Limb (tissue), 2 donors: ENCODE results near the gene PDCD11.
A peak's percentile ranks its signal among the peaks of the same experiment; 100 is the strongest.

ENCODE experiments used
- DNase-seq, 2 donors: peaks; one replicate each; pipeline ENCODE4 v3.0.0-alpha.2; 2016; ENCODE audit errors: extremely low spot score in 2 of 2

The PDCD11 gene

DNA sequence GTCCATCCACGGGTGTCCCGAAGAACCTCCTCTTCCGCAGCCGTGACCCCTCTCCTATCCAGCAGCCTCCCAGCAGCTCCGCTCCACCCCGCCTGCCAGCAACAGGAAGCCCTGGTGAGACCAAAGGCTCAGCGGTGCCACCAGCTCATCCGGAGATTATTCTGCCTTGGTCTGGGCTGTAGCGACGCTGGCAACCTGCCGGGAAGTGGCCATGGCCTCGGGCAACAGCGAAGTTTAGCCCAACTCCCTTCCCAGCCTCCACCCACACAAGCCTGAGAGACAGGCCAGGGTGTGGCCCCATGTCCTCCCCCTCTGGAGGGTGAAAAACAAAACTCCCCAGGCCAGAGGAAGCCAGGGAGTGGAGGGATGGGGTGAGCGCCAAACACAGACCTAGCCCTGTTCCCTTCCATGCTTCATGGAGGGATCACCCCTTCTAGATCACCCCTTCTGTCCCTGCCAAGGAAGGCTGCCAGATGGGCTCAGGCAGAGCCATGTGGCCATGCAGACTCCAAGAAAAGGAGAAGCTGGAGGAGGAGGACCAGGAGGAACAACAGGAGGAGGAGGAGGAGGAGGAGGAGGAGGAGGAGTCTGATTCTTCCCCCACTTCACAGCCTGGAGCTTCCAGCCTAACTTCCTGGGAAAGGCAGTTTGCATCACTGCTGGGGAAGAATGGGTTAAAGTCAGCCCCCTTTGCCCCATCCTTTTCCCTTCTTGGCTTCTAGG lies 54.8 kb downstream of the PDCD11 start:
- peak in 1 of 2 donors; percentile 27 for DNase-seq

DNA sequence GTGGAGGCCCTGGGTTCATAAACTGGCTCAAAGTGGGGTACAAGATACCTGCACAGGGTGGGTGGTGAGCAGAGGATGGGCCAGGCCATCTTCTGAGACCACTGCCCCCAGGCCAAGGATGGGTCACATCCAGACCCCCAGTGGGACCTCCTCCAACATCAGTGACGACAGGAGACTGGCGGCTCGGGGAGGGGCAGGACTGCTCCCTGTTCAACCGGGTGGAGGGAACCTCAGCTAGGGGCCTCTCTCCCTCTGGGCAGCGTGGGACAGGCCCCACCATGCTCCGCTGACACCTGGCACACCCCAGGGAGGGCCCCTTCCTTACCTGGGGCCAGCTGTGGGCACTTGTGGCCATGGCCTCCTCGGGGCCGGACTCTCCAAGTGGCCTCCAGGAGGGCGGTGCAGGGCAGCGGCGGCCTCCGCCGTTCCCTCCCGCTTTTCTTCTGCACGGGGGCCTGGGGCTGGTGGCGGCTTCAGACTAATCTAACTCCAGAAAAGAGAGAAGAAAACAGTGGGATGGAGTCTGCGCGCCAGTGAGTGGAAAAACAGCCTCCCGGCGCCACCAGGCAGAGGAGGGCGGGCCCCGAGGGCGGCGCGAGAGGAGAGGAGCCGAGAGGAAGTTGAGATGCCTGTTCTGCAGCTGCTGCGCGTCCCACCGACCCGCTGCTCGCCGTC lies 55.5 kb downstream of the PDCD11 start, which contains the start of gene CALHM2:
Gene CALHM2, minus strand, starts transcription at position 540 of the 675 bp plus-strand sequence. CDS start 2,429 bp downstream, outside the sequence.
- peak; percentile 81 to 83 for DNase-seq

DNA sequence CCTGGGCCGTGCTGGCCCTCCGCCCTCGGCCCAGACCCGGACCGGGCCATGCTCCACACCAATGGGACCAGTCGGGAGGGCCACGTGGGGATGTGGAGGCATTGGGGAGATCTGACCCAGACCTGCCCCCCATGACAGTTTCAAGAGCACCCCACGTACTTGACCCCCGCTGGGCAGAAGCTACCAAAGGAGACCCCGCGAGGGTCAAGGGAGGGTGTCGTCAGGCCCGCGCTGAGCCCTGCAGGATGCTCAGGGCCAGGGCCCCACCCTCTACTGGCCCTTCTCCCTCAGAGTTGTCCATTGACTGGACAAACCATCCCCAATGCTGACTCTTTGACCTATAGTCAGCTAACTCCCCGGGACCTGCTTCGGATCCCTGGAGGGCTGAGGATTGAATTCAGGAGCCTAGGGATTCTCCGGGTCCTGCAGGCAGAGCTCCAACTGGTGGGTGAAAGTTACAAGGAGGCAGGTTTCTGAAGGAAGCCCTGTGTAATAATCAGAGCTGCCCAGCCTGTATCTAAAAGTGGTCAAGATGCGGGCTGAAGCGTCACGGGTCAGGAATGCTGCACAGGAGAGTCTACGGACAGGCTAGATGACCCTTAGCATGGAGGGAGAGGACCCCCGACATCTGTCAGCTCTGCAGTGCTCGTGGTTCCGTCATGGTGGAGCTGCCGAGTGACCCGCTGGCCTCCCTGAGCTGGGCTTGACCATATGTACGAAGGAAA lies 56.2 kb downstream of the PDCD11 start:
- DNase-seq: no peak

DNA sequence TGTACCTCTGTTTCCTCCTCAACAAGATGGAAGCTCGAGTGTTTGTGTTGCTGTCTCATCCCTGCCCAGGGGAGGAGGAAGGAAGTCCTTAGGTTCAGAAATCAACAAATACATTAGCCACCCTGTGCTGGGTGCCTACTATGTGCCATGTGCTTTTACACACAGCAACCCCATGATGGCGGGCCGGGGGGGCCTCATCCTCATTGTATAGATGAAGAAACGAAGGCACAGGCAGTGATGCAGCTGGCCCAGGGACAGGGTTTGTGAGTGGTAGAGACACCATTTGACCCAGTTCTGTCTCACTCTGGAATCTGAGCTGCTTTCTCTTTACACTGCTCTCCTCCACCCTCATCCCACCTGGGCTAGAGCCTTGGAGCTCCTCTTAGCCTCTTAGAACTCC lies 57.6 kb downstream of the PDCD11 start:
- no peak for DNase-seq

DNA sequence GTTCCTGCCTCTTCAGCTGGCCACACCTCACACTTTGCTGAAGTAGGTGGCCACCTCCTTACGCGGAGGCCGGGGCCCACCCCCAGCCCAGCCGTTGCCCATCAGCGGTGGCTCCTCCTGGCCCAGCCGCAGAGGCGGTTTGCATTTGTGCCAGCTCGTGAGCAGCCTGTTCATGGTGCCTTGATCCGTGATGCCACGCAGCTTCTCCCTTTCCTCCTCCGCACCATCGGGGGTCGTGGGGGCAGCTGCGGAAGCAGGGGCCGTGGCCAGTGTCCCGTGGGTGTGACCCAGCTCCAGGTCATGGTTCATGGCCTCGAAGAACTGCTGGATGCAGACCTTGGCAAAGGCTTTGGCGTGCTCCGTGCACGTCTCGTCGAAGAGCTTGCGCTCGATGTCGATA lies 58.8 kb downstream of the PDCD11 start:
- no peak for DNase-seq

GRCh38 chr10:103456074-103456660 lies 59.7 kb downstream of the PDCD11 start:
- no peak for DNase-seq

DNA sequence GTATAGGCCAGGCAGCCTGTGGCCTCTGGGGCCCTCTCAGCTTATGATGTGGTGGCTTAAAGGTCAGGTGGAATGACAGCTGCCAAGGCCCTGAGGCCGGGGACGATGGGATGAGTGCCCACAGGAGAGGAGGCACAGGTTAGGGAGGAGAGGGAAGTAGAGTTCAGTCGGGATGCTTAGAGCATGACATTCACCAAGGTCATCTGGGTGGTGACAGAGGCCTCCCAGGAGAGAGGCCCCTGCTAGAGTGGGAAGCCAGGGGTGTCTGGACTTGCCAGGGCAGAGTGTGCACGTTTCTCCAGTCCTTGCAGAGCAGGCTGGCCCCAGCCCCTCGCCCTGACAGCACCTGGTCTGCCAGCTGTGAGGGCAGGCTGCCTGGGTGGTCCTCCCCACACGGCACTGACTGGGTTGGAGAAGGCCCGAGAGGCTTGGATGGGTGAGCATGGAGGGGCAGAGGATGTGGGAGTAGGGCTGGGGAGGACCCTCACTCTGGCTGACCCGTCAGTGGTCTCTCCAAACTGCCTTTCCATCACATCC lies 60.8 kb downstream of the PDCD11 start:
- DNase-seq: no peak

GRCh38 chr10:103457896-103458583 lies 61.6 kb downstream of the PDCD11 start:
- DNase-seq: no peak

GRCh38 chr10:103458720-103459119 lies 62.3 kb downstream of the PDCD11 start, which contains the start of gene CALHM1:
Gene CALHM1 (minus strand): TSS chr10:103458900. CDS start chr10:103458751, 149 bp downstream.
- no peak for DNase-seq

- DNase-seq: no peak
These were observed 63.2 kb downstream of the PDCD11 start for GRCh38 chr10:103459615-103460014.

- DNase-seq: no peak
These were observed 67.1 kb downstream of the PDCD11 start for GRCh38 chr10:103463499-103463898.

DNA sequence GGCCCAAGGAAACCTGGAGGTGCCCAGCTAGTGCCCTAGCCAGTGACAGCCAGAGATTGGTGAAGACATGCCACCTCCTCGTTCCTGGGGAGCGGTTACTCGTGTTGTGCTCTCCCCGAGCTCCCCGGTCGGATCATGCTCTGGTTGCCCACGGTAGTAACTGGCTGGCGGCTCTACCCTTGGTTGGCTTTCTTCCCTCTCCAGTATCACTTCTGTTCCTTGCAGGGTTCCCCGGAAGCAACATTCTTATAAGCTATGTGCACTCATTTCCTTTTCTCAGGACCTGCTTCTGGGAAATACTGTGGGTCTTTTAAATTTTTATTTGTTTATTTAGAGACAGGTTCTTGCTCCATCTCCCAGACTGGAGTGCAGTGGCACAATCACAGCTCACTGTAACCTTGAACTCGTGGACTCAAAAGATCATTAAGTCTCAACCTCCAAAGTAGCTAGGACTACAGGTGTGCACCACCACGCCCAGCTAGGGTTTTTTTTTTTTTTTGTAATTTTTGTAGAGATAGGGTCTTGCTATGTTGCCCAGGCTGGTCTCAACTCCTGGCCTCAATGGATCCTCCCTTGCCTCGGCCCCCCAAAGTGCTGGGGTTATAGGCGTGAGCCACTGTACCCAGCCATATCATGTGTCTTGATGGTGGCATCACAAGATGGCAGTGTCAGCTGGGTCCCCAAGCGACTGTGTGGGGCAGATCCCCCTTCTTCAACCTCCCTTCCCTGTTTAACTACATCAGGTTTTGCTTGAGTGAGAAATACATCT lies 69.2 kb downstream of the PDCD11 start:
- DNase-seq: no peak

DNA sequence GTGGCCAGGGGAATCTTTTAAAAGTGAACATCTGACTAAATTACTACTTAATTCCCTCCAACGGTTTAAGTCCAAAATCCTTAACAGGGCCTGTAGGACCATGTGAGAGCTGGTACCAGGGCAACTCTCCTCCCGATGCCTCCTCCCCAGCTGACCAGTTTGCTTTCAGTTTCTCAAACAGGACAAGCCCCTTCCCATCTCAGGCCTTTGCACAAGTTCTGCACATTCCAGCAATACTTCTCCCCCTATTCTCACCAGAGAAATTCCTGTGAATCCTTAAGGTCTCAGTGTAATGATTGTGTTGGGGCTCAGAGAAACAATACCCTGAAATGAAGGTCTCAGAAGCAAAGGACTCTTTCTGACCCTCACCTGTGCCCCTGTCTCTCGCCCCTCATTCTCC lies 70.3 kb downstream of the PDCD11 start:
- DNase-seq: no peak

DNA sequence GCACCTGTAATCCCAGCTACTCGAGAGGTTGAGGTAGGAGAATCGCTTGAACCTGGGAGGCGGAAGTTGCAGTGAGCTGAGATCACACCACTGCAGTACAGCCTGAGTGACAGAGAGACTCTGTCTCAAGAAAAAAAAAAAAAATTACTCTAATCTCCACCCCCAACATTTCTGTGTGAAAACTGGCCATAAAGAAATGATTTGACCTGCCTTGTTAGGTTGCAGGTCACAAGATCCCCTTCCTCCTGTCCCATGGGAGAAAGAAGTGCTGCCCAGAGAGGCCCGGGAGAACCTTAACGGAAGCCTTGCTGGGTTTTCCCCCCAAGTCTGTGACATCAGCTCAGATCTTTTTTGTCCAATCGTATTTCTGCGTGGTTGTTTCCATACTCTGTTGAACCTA lies 71.0 kb downstream of the PDCD11 start:
- DNase-seq: no peak

DNA sequence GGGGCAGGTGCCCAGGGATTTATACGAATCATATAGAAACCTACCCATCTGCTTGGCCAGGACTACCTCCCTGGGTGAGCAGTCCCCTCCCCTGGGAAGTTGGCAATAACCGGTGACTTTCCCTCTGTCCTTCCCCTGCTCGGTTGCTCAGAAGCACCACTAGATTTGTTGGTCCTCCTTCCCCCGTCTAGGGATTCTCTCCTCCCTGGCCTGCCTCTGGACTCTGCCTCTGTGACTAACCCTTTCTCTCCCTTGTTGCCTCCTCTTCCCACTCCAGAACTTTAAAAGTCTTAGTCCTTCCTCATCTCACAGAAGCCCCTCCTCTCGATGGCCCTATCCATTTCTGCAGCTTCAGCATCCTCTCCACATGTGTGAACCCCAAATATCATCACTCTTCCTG lies 72.8 kb downstream of the PDCD11 start:
- no peak for DNase-seq

GRCh38 chr10:103470761-103471653 lies 74.6 kb downstream of the PDCD11 start:
- DNase-seq: no peak

DNA sequence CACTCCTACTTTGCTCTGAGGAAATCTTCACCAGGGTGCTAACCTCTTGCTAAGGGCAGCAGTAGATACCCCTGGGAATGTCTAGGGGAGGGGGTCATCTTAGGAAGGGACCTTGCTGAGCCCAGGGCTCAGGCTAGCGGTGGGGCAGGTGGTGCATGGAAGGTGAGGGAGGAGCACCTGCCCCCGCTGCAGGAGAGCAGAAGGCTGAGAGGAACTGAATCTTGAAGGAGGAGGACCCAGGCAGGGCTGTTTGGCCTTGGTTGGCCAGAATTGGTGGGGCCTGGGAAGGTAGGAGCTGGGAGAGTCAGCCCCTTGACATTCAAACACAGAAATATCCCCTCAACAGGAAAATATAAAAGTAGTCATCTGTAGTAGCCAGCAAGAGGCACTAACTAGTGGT lies 75.6 kb downstream of the PDCD11 start:
- DNase-seq: no peak

DNA sequence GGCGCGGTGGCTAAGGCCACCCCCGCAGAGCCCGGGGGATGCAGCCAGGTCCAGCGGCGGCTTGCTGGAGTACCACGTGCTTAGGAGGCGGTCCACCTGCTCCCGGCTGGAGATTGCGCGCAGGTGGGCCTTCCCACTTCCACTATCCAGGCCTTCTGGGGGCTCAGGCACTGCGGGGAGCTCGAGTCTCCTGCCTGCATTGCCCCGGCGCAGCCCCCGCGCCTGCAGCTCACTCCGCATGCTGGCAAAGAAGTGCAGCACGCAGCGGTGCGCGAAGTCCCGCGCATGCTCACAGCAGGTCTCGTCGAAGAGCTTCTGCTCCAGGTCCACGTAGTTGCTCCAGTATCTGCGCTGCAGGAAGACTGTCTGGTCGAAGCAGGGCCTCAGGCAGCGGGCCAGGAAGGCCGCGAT lies 76.8 kb downstream of the PDCD11 start:
- DNase-seq: peak in 1 of 2 donors; percentile 54

DNA sequence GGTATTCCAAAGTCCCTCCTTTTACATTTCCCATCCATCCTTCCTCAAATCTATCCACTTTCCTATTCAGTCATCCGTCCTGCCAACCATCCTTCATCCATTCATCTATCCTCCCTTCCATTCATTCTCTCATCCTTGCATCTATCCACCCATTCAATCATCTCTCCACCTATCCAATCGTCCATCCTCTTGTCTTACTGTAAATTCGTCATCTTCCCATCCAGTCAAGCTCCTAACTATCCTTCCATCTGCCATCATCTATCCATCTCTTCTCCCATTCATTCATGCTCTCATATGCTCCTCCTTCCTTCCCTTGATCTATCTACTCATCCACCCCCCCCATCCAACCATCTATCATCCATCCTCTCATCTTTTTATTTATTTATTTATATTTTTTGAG lies 77.7 kb downstream of the PDCD11 start:
- DNase-seq: no peak
